Psoas muscle (tissue), 8 donors: ENCODE data around the gene PPP6R2. TPM values are rescaled to one million over a fixed set of nuclear protein-coding genes. Genes with fewer than 3 reads are reported as not detected.
"Not testable (repeated sequence)": the region's sequence is repeated elsewhere in the genome, so short reads cannot be mapped to it uniquely, and the experiment has no call there.

Experiments
- ATAC-seq, 4 donors: fragments of 200-7000 bp; cut with Tn5 transposase; one replicate each; pipeline ENCODE4 v1.9.1; 2020; ENCODE audit warnings: moderate library complexity in 3 of 4, mild to moderate bottlenecking in 2 of 4
- DNase-seq, 2 donors: peaks; one replicate each; pipeline ENCODE4 v3.0.0-alpha.2; 2020
- H3K27ac ChIP-seq: fragments of 200-600 bp; one replicate; pipeline ENCODE4 v1.8.0; 2022
- H3K27me3 ChIP-seq, 3 donors: fragments of 200-600 bp in 1 of 3; one replicate each; pipeline versions ENCODE4 v1.6.1 to v1.8.0; 2013 to 2022; ENCODE audit warnings: low read length in 2 of 3, mild to moderate bottlenecking in 2 of 3, moderate library complexity in 1 of 3; ENCODE audit not compliant: insufficient read depth in 3 of 3
- H3K36me3 ChIP-seq, 2 donors: fragments of 200-600 bp in 1 of 2; one replicate each; pipeline versions ENCODE4 v1.6.1 to v1.8.0; 2013 to 2022; ENCODE audit warnings: low read depth in 1 of 2, mild to moderate bottlenecking in 1 of 2, moderate library complexity in 1 of 2; ENCODE audit not compliant: insufficient read depth in 1 of 2
- H3K4me1 ChIP-seq: fragments of 200-600 bp; one replicate; pipeline ENCODE4 v1.8.0; 2022
- H3K4me3 ChIP-seq: fragments of 200-600 bp; one replicate; pipeline ENCODE4 v1.8.0; 2022; ENCODE audit warnings: mild to moderate bottlenecking
- H3K9me3 ChIP-seq: fragments of 200-600 bp; one replicate; pipeline ENCODE4 v1.8.0; 2022
- WGBS, 3 donors: extraction: QIAGEN DNeasy Blood & Tissue Kit; methylation state at CpG; one replicate each; pipeline versions ENCODE4 v1.1.6 to v1.1.7; 2013; 5-methylcytosine and 5-hydroxymethylcytosine counted together
- intact Hi-C, 2 donors: fragments of 100-400 bp; cut with DNase I; formaldehyde crosslinking; loops; one replicate each; pipeline versions ENCODE4 v1.11.0 to v1.14.2; 2022
- polyA plus RNA-seq, 3 donors: library from polyadenylated mRNA; stranded (reverse); fragments of 200-250 nt; gene quantifications; one replicate each; pipeline ENCODE4 v1.2.3, GENCODE V29; 2013
- total RNA-seq, 4 donors: library from RNA; stranded (reverse); fragmentation: NEBNext Ultra II Directional in 2 of 4; extraction: Animal tissue kit (Norgen Biotek cat#: 25700) in 2 of 4; gene quantifications; one replicate each; pipeline versions ENCODE4 v1.2.1 to v1.2.4, GENCODE V29; 2021 to 2023
- TF ChIP-seq, protein P1 (sequence below): fragments of 200-600 bp; IDR thresholded peaks from one replicate; pipeline ENCODE4 v1.8.0; 2022; ENCODE audit warnings: antibody characterized with exemption
- donor health status: healthy with polysubstance abuse.
- donor health status: DM: no; HTN: no; CAD: no; lungs with moderate emphysema.
- donor health status: Bipolar disorder and iron deficiency.
- donor health status: healthy.
- donor health status: DM: yes; HTN: yes; CAD: no.
- donor health status: DM: no; HTN: no; CAD: no.
- donor health status: DM: no; HTN: no; CAD: no.
- donor health status: DM: yes; HTN: yes; CAD: no.

Gene PPP6R2
- total and polyA plus RNA-seq, 7 donors: 31.6 to 48.2 (median 41.6) TPM

DNA sequence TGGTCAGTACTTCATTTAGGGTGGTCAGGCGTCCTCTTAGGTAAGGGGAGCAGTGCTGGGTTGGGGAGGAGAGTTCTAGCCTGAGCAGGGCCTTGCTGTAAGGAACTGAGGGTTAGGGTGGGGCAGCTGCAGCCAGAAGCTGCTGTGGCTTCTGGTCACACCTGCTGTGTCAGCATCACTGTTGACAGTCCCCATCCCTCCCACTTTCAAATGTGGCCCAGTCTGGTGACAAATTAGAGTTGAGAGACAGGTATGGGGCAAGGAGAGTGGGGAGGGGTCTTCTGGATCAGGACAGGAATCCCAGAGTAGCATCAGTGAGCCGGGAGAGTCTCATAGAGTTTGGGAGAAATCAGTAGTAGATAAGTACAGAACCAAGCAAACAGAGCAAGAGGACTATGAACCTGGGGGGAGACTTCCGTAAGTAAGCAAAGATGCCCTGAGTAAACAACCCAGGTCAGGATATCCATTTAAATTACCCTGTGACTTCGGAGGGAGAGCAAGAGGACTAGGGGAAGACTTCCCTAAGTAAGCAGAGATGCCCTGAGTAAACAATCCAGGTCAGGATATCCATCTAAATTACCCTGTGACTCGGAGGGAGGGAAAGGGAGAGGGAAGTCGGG is 53.7 kb downstream of the PPP6R2 start:
- Histone ChIP-seq H3K9me3 (no peaks in the 10 kb centered on the region), H3K27me3 (no peaks in the 10 kb centered on the region), H3K36me3 (peaks cover 4 to 64% of the 10 kb centered on the region in 2 donors), H3K27ac (no peak overlapping the region), H3K4me3 (no peak overlapping the region), H3K4me1 (peaks cover 16% of the 10 kb centered on the region)
- ATAC-seq (no peak), DNase-seq (no peak)
- WGBS, 3 donors: 65 to 71% (median 68%) methylated on average over 6 of the region's 6 CpGs
- TF ChIP-seq, protein P1, sequence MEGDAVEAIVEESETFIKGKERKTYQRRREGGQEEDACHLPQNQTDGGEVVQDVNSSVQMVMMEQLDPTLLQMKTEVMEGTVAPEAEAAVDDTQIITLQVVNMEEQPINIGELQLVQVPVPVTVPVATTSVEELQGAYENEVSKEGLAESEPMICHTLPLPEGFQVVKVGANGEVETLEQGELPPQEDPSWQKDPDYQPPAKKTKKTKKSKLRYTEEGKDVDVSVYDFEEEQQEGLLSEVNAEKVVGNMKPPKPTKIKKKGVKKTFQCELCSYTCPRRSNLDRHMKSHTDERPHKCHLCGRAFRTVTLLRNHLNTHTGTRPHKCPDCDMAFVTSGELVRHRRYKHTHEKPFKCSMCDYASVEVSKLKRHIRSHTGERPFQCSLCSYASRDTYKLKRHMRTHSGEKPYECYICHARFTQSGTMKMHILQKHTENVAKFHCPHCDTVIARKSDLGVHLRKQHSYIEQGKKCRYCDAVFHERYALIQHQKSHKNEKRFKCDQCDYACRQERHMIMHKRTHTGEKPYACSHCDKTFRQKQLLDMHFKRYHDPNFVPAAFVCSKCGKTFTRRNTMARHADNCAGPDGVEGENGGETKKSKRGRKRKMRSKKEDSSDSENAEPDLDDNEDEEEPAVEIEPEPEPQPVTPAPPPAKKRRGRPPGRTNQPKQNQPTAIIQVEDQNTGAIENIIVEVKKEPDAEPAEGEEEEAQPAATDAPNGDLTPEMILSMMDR: no peak
- intact Hi-C loops: no loop called here

DNA sequence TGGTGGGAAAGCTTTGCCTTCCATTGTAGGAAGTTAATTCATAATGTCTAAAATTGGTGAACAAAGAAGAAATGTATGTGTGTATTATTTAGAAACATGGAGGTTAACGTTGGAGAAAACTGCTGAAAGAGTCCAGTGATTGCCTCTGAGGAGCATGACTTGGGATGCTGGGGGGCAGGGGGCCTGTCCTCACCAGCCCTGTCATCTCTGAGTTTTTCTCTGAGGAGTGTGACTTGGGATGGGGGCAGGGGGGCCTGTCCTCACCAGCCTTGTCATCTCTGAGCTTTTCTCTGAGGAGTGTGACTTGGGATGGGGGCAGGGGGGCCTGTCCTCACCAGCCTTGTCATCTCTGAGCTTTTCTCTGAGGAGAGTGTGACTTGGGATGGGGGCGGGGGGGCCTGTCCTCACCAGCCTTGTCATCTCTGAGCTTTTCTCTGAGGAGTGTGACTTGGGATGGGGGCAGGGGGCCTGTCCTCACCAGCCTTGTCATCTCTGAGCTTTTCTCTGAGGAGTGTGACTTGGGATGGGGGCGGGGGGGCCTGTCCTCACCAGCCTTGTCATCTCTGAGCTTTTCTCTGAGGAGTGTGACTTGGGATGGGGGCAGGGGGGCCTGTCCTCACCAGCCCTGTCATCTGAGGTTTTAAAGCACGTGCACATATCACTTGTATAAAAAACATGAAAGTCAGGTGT is 54.4 kb downstream of the PPP6R2 start:
- peaks cover 4 to 64% of the 10 kb centered on the region in 2 donors for H3K36me3 ChIP-seq
- DNase-seq, H3K27ac ChIP-seq, intact Hi-C loops, H3K9me3 ChIP-seq, H3K4me3 ChIP-seq, ATAC-seq, H3K27me3 ChIP-seq: not testable (repeated sequence)
- H3K4me1 ChIP-seq: peaks cover 16% of the 10 kb centered on the region
- 56 to 82% (median 66%) methylated on average over 3 to 4 of the region's 4 CpGs for WGBS, 3 donors

DNA sequence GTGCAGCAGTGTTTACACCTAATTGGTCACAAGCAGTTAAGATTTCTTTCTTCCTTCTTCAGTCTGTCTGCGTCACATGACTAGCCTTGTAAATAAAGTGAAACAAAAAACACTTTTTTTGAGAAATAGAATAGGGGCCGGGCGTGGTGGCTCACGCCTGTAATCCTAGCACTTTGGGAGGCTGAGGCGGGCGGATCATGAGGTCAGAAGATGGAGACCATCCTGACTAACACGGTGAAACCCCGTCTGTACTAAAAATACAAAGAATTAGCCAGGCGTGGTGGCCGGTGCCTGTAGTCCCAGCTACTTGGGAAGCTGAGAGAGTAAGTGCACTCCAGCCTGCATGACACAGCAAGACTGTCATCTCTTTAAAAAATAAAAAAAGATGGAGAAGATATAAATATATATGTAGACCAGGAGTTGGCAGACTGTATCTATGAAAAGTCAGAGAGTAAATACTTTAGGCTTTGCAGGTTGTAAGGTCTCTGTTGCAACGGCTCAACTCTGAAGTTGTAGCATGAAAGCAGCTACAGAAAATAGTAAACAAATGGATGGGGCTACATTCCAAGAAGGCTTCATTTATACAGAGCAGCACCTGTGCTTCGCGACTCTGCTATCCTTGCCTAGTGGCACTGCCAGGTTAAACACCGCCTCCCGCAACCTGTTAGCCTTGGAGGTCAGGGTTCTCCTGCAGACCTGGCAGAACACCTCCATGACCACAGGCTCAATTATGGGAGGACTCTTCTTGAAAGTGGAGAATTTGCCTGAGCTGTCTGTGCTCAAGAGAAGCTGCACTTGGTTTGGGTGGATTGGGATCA is 55.9 kb downstream of the PPP6R2 start:
- DNase-seq: no peak
- TF ChIP-seq, protein P1: no peak
- peak overlapping the region; percentile 58 for H3K27ac ChIP-seq
- intact Hi-C loops: no loop called here
- WGBS, 3 donors: 59 to 74% (median 71%) methylated on average over 14 to 15 of the region's 15 CpGs
- peaks cover 16% of the 10 kb centered on the region for H3K4me1 ChIP-seq
- no peak overlapping the region for H3K4me3 ChIP-seq
- H3K36me3 ChIP-seq: peaks cover 0 to 63% of the 10 kb centered on the region in 2 donors
- H3K27me3 ChIP-seq: no peaks in the 10 kb centered on the region
- peak; percentile 38 to 76 (median 48) for ATAC-seq
- no peaks in the 10 kb centered on the region for H3K9me3 ChIP-seq

DNA sequence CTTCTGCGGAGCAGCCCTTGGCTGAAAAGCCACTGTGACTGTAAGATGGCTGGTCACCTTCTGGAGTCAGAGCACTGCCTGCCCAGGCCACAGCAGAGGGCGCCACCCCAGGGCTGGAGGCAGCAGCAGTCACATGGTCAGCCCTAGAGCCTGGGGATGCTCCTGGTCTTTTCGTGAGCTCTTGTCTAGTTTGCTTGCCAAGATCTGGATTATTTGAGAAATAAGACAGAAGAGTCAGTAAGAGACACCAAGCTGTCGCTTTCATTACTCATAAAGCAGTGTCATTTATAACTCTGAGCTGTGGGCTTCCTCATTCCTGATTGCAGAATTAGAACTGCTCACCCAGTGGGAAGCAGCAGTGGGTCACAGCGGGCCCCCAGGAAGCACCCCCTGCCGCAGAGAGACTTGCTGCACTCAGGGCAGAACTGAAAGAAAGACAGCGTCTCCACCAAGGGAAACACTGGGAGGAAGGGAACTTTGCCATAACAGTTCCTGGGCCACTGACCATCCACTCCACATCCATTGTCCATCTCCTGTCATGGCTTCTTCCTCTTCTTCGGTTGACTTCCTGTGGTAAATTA is 56.7 kb downstream of the PPP6R2 start:
- Histone ChIP-seq H3K4me3 (no peak overlapping the region), H3K27ac (peak overlapping the region; percentile 58), H3K36me3 (peaks cover 0 to 55% of the 10 kb centered on the region in 2 donors), H3K4me1 (peaks cover 16% of the 10 kb centered on the region), H3K27me3 (no peaks in the 10 kb centered on the region), H3K9me3 (no peaks in the 10 kb centered on the region)
- DNase-seq: peak; percentile 46 to 59
- 65 to 76% (median 66%) methylated on average over 8 of the region's 8 CpGs for WGBS, 3 donors
- intact Hi-C loops: no loop called here
- peak; percentile 65 to 73 (median 68) for ATAC-seq
- TF ChIP-seq, protein P1: peak; percentile 29
